ENCODE results near the gene ANKRD45. TPM values are rescaled to one million over a fixed set of nuclear protein-coding genes. Genes with fewer than 3 reads are reported as not detected.

The ANKRD45 gene
- total RNA-seq, 2 donors from 2014 or later, result not detected

DNA sequence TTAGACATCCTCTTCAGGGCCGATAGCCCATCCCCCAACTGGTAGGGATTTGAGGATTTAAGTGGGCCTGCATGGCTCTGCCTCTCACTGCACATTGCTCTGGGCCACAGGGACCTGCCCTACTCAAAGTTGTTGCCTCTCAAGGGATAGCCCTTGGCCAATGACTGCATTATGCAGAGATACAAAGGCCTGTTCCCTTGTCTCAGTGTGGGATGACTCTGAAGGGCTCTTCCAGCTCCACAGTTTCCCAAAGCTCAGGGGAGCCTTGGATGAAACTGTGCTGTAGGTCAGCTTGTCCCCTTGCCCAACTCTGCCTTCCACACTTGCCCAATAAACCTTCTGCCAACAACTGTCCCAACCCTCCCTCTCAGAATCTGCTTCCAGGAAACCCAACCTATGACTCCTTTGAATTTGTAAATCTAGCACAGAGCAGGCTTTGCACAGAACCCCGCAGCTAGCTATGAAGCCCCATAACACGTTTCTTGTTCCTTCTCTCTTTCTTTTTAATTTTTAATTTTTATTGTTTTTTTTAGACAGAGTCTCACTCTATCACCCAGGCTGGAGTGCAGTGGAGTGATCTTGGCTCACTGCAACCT lies 109.3 kb downstream of the ANKRD45 start:
- Mint-ChIP-seq H3K9me3 (peaks cover 6 to 7% of the 10 kb centered on the region in 2 donors), H3K36me3 (no peaks in the 10 kb centered on the region), H3K27ac (no peak overlapping the region)
- ATAC-seq (no peak), DNase-seq (ENCODE audit: low spot score in 2 of 2) (no peak)

Other genes with a start within 250 kb of the ANKRD45 start
- 100 to 1,000 TPM; 123 to 180 TPM for gene PRDX6, start 192.5 kb downstream of the ANKRD45 start, total RNA-seq
- not detected for gene SLC9C2, start 66.8 kb downstream of the ANKRD45 start, total RNA-seq
- not detected for gene TEX50, start 34.5 kb downstream of the ANKRD45 start, total RNA-seq
- 10 to 100 TPM; 15.5 to 21.4 TPM for gene KLHL20, start 45.1 kb upstream of the ANKRD45 start, total RNA-seq
- gene DARS2, start 154.8 kb upstream of the ANKRD45 start, total RNA-seq, result 10 to 100 TPM; 31.1 to 40.7 TPM
- 10 to 100 TPM; 29.5 to 30.4 TPM for gene CENPL, start 155.0 kb upstream of the ANKRD45 start, total RNA-seq
- gene GAS5, start 198.1 kb upstream of the ANKRD45 start, total RNA-seq, result 100 to 1,000 TPM; 846 to 962 TPM
- gene ZBTB37, start 198.5 kb upstream of the ANKRD45 start, total RNA-seq, result 10 to 100 TPM in 1 of 2 donors, 1 to 10 TPM in 1; 9.5 to 21.4 TPM
- gene SERPINC1, start 247.5 kb upstream of the ANKRD45 start, total RNA-seq, result under 1 TPM in 1 of 2 donors, not detected in 1; 0.27 TPM